Bronchial epithelial cell (primary cell): ENCODE data around the gene SPECC1. TPM values are rescaled to one million over a fixed set of nuclear protein-coding genes. Genes with fewer than 3 reads are reported as not detected.
A peak's percentile ranks its signal among the peaks of the same experiment; 100 is the strongest.
"Not testable (repeated sequence)": the region's sequence is repeated elsewhere in the genome, so short reads cannot be mapped to it uniquely, and the experiment has no call there.

Source experiments
- DNase-seq: peaks from one replicate; pipeline ENCODE4 v3.0.0-alpha.2; 2010; ENCODE audit warnings: low read depth
- FAIRE-seq: peaks from 2 replicates; lab custom pipeline; 2011; peaks lifted over from hg19 to GRCh38; lab: Jason Lieb, UNC
- H3K27me3 ChIP-seq: 2 replicates; pipeline ENCODE4 v1.5.1; 2011; ENCODE audit warnings: low read length; ENCODE audit not compliant: control insufficient read depth, insufficient read depth
- H3K36me3 ChIP-seq: 2 replicates; pipeline ENCODE4 v1.5.1; 2011; ENCODE audit warnings: low read length; ENCODE audit not compliant: control insufficient read depth, insufficient read depth
- H3K4me3 ChIP-seq: 2 replicates; pipeline ENCODE4 v1.5.1; 2011; ENCODE audit warnings: mild to moderate bottlenecking, low read depth, low read length, control low read depth
- total RNA-seq: library from RNA; depleted of rRNA; stranded (reverse); fragments of >200 nt; gene quantifications from 2 replicates; pipeline ENCODE4 v1.2.1, GENCODE V29; 2014
- TF ChIP-seq, protein P1 (sequence below): IDR thresholded peaks from 2 replicates; pipeline ENCODE4 v1.5.1; 2011; ENCODE audit warnings: mild to moderate bottlenecking, moderate library complexity, low read length, control low read depth, inconsistent platforms; ENCODE audit not compliant: insufficient read depth, severe bottlenecking

Gene SPECC1
- total RNA-seq, 1 donor from 2014 or later = 57.1 TPM

DNA sequence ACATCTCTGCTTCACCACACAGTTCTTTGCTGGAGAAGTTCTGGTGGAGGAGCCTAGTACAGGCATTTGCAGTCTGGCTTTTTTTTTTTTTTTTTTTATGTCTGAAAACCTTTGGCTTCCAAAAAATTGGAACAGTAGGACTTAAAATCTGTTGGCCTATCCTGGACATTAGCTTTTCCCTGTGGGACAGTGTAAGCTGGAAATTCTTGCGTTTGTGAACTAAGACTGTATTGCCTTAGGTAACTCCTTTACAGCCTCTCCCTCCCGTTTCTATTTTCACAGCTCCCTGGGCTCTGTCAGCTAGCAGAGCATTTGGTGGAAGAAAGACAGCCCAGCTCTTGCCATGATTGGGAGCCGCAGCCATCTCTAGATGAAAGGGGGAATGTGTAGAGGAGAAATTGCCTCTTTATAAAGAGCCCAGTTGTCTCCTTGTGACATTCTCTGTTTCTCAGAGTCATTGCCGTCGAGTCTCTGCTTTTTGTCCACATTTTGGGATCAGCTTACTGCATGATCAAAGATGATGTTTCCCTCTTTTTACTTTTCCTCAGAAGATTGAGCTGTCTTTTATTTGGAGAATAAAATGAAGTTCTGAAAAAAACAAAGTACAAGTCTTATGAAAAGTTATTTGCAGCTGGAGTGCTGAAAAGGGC lies 227.5 kb downstream of the SPECC1 start:
- Histone ChIP-seq H3K4me3 (no peak overlapping the region), H3K36me3 (peaks cover 11% of the 10 kb centered on the region), H3K27me3 (no peaks in the 10 kb centered on the region)
- DNase-seq = no peak
- TF ChIP-seq, protein P1, sequence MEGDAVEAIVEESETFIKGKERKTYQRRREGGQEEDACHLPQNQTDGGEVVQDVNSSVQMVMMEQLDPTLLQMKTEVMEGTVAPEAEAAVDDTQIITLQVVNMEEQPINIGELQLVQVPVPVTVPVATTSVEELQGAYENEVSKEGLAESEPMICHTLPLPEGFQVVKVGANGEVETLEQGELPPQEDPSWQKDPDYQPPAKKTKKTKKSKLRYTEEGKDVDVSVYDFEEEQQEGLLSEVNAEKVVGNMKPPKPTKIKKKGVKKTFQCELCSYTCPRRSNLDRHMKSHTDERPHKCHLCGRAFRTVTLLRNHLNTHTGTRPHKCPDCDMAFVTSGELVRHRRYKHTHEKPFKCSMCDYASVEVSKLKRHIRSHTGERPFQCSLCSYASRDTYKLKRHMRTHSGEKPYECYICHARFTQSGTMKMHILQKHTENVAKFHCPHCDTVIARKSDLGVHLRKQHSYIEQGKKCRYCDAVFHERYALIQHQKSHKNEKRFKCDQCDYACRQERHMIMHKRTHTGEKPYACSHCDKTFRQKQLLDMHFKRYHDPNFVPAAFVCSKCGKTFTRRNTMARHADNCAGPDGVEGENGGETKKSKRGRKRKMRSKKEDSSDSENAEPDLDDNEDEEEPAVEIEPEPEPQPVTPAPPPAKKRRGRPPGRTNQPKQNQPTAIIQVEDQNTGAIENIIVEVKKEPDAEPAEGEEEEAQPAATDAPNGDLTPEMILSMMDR = no peak
- no peak for FAIRE-seq

DNA sequence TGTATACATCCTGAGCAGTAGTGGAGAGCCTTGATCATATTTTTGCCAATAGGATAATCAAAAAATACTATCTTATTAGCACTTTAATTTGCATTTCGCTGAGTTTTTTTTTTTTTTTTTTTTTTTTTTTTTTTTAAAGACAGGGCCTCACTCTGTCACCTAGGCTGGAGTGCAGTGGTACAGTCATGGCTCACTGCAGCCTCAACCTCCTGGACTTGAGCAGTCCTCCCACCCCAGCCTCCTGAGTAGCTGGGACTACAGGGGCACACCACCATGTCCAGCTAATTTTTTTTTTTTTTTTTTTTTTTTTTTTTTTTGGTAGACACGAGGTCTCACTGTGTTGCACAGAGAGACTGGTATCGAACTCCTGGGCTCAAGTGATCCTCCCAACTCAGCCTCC lies 230.6 kb downstream of the SPECC1 start:
- H3K4me3 ChIP-seq, DNase-seq, H3K27me3 ChIP-seq, H3K36me3 ChIP-seq, FAIRE-seq: not testable (repeated sequence)

DNA sequence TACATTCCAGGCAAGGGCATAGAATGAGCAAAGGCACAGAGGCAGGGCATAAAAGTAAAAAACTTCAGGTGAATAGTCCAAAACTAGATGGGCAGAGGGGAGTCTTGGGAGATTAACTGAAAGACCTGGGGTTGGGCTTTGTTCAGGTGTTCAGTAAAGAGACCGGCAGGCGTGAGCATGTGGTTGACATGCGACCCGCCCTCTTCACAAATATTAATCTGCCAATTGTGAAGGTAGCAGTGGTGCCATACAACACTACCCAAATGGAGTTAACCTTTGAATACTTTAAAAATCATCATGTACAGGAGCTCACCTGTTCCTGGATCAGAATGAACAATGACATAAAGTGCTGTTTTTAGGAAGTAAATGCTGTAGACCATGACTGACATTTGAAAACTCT lies 232.7 kb downstream of the SPECC1 start:
- Histone ChIP-seq H3K4me3 (no peak overlapping the region), H3K36me3 (peaks cover 5% of the 10 kb centered on the region), H3K27me3 (no peaks in the 10 kb centered on the region)
- FAIRE-seq (no peak), DNase-seq (no peak)
- TF ChIP-seq, protein P1 = no peak

DNA sequence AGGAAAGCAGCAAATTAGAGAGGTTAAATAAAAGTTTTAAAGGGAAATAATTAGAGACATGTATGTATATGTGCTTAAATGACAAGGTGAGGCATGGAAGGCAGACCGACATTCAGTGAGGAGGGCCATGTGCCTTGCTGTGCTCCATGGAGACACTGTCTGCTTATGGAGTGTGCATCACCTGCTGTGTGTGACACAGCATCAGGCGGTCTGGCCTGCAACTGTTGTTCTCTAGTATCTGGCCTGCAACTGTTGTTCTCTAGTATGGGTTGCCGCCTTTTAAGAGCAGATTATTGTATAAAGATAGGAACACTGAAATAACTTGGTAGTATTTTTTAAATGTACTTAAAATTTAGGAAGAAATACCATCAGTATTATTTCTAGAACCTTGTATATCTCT lies 233.1 kb downstream of the SPECC1 start:
- no peak for FAIRE-seq
- Histone ChIP-seq H3K36me3 (peaks cover 5% of the 10 kb centered on the region), H3K4me3 (no peak overlapping the region), H3K27me3 (no peaks in the 10 kb centered on the region)
- DNase-seq = no peak
- TF ChIP-seq, protein P1 = no peak

DNA sequence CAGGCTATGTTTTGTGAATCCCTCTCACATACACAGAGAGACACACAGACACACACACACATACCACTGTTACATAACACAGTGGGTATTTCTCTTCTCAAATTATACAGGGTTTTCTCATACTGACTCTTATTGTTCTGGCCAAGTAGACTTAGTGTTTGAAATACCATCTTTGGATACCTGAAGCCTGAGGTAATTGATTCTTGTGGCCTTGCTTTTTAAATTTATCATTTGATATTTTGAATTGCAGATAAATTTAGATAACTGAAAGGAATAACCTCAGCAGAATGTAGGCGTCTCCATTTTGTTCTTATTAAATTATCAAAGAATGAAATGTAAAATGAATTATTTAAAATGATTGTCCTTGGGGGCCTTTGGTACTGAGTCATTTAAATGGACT lies 234.4 kb downstream of the SPECC1 start:
- Histone ChIP-seq H3K27me3 (no peaks in the 10 kb centered on the region), H3K4me3 (no peak overlapping the region), H3K36me3 (peaks cover 9% of the 10 kb centered on the region)
- no peak for FAIRE-seq
- DNase-seq = no peak
- TF ChIP-seq, protein P1 = no peak

DNA sequence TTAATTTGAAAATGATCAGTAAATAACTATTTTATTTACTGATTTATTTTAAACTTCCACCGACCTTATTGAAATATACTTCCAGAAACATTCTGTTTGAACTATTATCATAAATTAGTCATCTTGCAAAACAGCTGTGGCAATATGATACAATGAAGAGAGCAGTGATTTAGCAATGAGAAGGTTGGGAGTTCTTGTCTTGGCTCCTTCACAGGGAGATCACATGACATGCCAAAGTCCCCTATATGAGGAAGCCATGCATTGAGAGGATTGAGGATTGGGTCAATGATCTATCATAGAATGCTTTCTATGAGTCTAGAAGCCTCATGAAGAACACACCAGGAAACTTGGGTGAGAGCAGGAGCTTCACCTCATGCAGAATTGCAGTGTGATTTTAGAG lies 235.5 kb downstream of the SPECC1 start:
- H3K36me3 ChIP-seq = peaks cover 9% of the 10 kb centered on the region
- H3K27me3 ChIP-seq = no peaks in the 10 kb centered on the region
- no peak overlapping the region for H3K4me3 ChIP-seq
- peak; percentile 28 for FAIRE-seq
- TF ChIP-seq, protein P1 = no peak
- DNase-seq = peak; percentile 18
